ENCODE data around the gene TAF5L.

DNA sequence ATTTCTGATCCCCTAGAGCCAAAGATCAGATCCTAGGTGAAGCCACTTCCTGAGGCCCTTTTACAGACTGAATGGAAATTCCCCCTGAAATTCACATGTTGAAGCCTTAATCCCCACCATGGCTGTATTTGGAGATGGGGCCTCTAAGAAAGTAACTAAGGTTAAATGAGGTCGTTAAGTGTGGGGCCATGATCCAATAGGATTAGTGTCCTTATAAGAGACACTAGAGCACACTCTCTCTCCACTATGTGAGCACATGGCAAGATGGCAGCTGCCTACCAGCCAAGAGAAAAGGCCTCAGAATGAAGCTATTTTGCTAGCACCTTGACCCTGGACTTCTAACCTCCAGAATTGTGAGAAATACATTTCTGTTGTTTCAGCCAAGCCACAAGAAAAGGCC is 81.3 kb downstream of the TAF5L start:
- TF ChIP-seq, protein P1, sequence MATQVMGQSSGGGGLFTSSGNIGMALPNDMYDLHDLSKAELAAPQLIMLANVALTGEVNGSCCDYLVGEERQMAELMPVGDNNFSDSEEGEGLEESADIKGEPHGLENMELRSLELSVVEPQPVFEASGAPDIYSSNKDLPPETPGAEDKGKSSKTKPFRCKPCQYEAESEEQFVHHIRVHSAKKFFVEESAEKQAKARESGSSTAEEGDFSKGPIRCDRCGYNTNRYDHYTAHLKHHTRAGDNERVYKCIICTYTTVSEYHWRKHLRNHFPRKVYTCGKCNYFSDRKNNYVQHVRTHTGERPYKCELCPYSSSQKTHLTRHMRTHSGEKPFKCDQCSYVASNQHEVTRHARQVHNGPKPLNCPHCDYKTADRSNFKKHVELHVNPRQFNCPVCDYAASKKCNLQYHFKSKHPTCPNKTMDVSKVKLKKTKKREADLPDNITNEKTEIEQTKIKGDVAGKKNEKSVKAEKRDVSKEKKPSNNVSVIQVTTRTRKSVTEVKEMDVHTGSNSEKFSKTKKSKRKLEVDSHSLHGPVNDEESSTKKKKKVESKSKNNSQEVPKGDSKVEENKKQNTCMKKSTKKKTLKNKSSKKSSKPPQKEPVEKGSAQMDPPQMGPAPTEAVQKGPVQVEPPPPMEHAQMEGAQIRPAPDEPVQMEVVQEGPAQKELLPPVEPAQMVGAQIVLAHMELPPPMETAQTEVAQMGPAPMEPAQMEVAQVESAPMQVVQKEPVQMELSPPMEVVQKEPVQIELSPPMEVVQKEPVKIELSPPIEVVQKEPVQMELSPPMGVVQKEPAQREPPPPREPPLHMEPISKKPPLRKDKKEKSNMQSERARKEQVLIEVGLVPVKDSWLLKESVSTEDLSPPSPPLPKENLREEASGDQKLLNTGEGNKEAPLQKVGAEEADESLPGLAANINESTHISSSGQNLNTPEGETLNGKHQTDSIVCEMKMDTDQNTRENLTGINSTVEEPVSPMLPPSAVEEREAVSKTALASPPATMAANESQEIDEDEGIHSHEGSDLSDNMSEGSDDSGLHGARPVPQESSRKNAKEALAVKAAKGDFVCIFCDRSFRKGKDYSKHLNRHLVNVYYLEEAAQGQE (IDR thresholded peaks at IDR 0.05; ENCODE audit: low read depth), result no peak
- TF ChIP-seq CREB1 (IDR thresholded peaks at IDR 0.05; ENCODE audit: low read depth) (no peak), TAF1 (IDR thresholded peaks at IDR 0.05; ENCODE audit: low read depth) (no peak)

Measured in Ishikawa (cell line).